ENCODE measurements around the gene NRG3.

The NRG3 gene

GRCh38 chr10:82856957-82857613, 982.1 kb downstream of the NRG3 start:
- DNase-seq = no peak

DNA sequence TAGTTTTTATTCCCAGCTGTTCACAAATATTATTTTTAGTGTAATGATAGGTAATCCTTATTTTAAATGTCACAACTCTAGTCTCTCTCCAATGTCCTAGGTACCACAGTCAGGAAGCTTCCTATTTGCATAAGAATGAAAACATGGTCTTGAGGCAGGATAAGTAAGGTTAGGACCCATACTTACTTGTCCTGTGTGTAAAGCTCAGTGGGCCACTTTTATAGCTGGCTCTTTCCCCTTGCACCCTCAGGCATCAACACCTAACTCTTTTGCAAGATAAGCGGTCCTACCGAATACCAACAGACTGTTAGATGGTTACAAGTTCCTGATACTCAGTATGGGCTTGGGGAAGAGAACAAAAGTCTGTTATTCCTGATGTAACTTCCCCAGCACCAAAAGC, 986.9 kb downstream of the NRG3 start:
- no peak for DNase-seq

- DNase-seq = no peak
Observed at GRCh38 chr10:82865366-82865765, 990.4 kb downstream of the NRG3 start.

- DNase-seq = no peak
Observed at GRCh38 chr10:82866424-82867020, 991.5 kb downstream of the NRG3 start.

DNA sequence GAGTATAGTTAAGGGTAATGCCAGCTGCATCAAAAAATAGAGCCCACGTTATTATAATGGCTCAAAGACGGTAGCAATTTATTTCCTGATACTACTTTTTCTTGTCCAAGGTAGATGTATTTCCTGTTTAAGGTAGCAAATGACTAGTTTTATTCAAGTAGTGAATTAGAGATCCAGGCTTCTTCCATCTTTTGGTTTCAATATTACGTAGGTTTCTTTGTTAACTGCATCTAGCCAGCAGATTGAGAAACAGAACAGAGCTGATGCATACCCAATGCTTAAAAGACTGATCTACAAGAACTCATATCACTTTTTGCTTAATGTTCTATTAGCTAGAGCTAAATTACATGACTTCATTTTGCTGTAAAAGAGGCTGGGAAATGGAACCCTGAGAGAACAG, 992.1 kb downstream of the NRG3 start:
- DNase-seq = no peak

DNA sequence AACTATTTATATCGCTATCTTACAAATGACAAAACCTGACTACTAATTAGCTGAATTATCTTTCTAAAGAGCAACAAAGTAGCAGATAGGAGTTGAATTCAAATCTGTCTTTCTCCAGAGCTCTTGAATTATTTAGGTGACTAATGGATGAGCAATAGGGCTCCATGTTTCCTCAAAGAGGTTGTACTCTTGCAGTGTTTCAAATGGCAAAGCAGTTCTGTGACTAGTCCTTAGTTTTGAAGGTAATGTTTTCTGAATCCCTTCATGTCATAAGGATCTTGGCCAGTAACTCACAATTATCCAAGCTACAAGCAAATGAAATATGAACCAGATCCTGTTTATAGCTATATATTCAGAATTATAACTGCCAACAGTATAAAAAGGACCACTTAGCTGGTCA, 999.7 kb downstream of the NRG3 start:
- DNase-seq = no peak

GRCh38 chr10:82880776-82881290, 1005.8 kb downstream of the NRG3 start:
- no peak for DNase-seq

DNA sequence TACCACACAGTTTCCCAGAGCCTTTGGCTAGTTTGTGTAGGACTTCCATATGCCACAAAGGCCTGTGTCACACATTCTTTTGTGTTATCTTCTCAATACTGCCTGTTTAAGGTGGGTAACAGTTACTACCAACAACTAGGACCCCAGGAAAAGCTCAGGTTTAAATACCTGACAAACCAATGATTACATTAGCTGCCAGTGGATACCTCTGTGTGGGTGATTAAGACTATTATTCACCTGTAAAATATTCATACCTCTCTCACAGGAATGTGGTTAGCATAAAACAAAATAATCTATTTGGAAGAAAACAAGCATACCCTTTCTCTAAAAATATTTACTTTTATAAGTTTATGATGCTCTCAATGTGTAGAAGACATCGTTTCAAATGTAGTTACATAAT, 1007.7 kb downstream of the NRG3 start:
- no peak for DNase-seq

- no peak for DNase-seq
Observed at GRCh38 chr10:82883603-82884002, 1008.6 kb downstream of the NRG3 start.

DNA sequence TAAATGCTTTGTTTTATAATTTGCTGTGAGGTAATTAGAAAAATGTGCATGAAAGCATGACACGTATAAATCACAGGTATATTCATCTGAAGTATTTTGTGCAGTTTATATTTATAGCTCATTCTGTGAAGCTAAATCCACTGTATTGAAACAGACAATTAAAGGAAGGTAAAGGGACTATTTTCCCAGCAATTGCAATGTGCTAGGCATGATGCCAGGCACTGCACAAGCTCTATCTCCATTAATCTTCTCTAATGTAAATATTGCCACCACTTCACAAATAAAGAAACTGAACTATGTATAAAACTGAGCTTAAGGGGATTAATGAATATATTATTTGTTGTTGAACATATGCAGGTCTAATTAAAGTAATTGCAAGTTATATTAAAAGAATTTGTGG, 1012.5 kb downstream of the NRG3 start:
- DNase-seq = no peak

DNA sequence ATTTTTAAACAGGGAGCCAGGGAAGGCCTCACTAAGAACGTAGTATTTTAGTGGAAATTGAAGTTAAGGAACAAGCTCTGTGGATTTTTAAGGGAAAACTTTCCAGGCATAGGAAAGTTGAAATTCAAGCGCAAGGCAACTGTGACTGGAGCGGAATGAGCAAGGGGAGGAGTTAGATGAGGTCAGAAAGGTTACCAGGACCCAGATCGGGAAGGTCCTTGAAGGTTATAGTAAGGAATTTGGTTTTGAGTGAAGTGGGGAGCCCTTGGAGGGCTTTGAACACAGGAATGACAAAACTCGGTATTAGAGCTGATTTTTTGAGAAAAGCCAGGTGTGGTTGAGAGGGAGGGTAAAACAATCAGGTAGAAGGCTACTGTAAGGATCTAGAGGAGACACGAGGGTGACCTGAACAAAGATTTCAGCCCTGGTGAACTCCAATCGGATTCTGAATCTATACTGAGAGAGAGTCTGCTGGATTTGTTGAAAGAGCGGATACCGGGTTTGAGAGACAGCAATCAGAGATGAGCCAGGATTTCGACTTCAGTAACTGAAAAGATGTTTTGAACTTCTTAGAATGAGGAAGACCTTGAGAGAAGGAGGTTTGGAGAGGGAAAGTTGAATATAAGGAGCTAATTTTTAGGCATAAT, 1013.9 kb downstream of the NRG3 start:
- DNase-seq = no peak

DNA sequence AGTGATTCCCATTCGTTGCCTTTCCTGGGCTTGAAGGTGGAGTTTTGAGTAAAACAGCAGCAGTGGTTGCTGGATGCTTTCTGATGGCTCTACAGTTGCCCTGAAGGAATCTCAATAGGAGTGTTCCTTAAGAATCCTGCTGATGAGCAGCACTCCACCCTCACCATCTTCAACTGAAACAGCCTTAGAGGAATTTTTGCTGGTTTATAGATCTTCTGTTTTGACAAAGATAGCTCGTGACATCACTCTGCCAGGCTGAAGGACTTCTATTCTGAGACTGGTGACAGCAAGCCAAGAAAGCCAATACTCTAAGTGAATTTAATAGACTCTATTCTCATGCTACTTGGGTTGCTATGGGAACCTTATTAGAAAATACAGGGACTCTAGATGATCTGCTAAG, 1014.7 kb downstream of the NRG3 start:
- DNase-seq = no peak

- DNase-seq = no peak
Observed at GRCh38 chr10:82890573-82890972, 1015.6 kb downstream of the NRG3 start.

- DNase-seq = no peak
Observed at GRCh38 chr10:82908096-82908495, 1033.1 kb downstream of the NRG3 start.

- DNase-seq = no peak
Observed at GRCh38 chr10:82908751-82909150, 1033.8 kb downstream of the NRG3 start.

GRCh38 chr10:82910301-82910700, 1035.3 kb downstream of the NRG3 start:
- DNase-seq = no peak

- no peak for DNase-seq
Observed at GRCh38 chr10:82914655-82915136, 1039.7 kb downstream of the NRG3 start.

DNA sequence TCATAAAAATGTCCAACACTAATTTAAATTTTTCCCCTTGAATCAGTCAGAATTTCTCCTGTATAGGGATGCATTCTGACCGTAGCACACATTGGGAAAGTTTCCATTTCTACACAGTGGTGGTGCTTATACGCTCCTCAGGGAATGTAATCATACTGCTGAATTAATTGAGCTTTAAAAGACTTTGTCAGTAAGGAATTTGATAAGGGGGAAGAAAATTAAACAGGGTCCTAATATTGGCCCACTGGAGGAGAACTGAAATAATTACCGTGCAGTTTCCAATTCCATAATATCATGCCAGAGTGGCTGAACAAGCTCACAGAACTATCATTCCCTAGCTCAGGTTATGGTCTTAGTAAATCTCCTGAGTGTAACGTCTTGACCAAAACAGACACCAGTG, 1041.9 kb downstream of the NRG3 start:
- no peak for DNase-seq

- no peak for DNase-seq
Observed at GRCh38 chr10:82918022-82918421, 1043.0 kb downstream of the NRG3 start.

GRCh38 chr10:82922046-82922445, 1047.1 kb downstream of the NRG3 start:
- DNase-seq = no peak

- DNase-seq = no peak
Observed at GRCh38 chr10:82922755-82923154, 1047.8 kb downstream of the NRG3 start.

GRCh38 chr10:82924711-82925110, 1049.7 kb downstream of the NRG3 start:
- no peak for DNase-seq

GRCh38 chr10:82925547-82925946, 1050.6 kb downstream of the NRG3 start:
- no peak for DNase-seq

- DNase-seq = peak in 5 of 14 donors; percentile 1 to 15 (median 9)
Observed at GRCh38 chr10:82932451-82932850, 1057.5 kb downstream of the NRG3 start.

Measured in C1 segment of cervical spinal cord (tissue), 14 donors.